ENCODE results near the gene MYH9. TPM values are rescaled to one million over a fixed set of nuclear protein-coding genes. Genes with fewer than 3 reads are reported as not detected.
A peak's percentile ranks its signal among the peaks of the same experiment; 100 is the strongest.

MYH9 gene
- total RNA-seq (100 to 1,000 TPM; 901 to 925 TPM), total RNA-seq (996 to 3,220 (median 1,806) reads per million in 172 experiments)
- 535 TPM for polyA plus RNA-seq (2013, experiment 1 of 2)
- polyA plus RNA-seq (2013, experiment 2 of 2), result 504 TPM

DNA sequence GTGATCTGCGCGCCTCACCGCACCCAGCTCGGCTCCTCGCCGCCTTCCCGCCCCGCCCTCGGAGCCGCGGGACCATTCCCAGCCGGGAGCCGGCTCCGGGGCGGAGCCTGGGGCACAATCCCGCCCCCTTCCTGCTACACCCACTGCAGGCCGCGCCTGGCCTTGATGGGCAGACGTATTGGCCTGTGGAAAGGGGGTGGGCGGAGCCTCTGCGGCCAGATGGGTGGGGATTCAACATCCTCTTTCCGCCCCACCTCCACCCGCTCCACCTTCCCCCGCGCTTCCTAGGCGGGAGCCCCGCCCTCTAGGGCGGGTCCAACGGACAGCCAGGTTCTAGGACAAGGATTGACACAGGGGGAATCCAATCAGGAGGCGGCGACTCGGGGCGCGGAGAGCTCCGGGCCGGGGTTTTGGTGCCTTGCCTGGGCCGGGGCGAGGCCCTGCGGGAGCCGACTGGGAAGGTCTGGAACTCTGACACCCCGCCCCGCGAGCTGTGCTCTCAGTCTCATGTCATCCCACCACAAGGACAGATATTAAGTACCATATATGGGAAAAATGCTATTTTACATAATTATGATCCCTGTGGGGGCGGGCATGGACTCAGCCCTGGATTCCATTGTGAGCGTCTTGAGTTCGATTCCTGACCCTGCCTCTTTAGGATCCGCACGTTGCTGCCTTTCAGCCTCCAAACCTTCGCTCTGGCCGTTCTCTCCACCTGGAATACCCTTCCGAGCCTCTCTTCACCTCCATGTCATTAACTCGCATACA, at the start of gene MYH9:
MYH9 (minus strand) TSS at position 9 of the 768 bp plus-strand sequence. CDS start 38,731 bp downstream, outside the sequence.
- H3K27ac ChIP-seq (ENCODE audit: low read depth in 1 of 2, low read length in 2 of 2), result peak within 1 kb of the TSS; percentile 78 to 91
- no peaks in the 10 kb centered on the region for H3K27me3 Mint-ChIP-seq
- H3K4me3 Mint-ChIP-seq, result peak within 1 kb of the TSS; percentile 96
- H3K27ac Mint-ChIP-seq, result peak within 1 kb of the TSS; percentile 93
- CTCF ChIA-PET, result interaction anchor here (1.3 to 2.0 kb wide), 6 partner anchors 10 to 87 kb away, joined by 3 to 9 read pairs (median 4); no protein-coding TSS in a partner anchor
- peaks cover 34% of the 10 kb centered on the region for H3K4me1 ChIP-seq (ENCODE audit: insufficient read depth, low read length)
- intact Hi-C loops (cut with DNase I, micrococcal nuclease), result loop anchor here (1.0 to 5.0 kb wide), 5 partner anchors 17 to 84 kb away; no protein-coding TSS in a partner anchor
- H3K4me3 ChIP-seq (ENCODE audit: low read length), result peak within 1 kb of the TSS; percentile 98
- peak; percentile 96 to 100 (median 98) for DNase-seq
- H3K36me3 Mint-ChIP-seq (ENCODE audit: low read depth), result peaks cover 44% of the 10 kb centered on the region
- H3K9me3 ChIP-seq (ENCODE audit: control insufficient read depth in 1 of 2, insufficient read depth in 1 of 2, low read length in 2 of 2), result no peaks in the 10 kb centered on the region
- H3K27me3 ChIP-seq (ENCODE audit: control insufficient read depth in 1 of 2, insufficient read depth in 2 of 2, low read length in 2 of 2), result no peaks in the 10 kb centered on the region
- POLR2A ChIA-PET, result interaction anchor here (0.7 to 44.0 kb wide), 13 partner anchors 17 to 94 kb away, joined by 3 to 1847 read pairs (median 7); partner anchors contain the start of gene TXN2
- TF ChIP-seq, protein P1, sequence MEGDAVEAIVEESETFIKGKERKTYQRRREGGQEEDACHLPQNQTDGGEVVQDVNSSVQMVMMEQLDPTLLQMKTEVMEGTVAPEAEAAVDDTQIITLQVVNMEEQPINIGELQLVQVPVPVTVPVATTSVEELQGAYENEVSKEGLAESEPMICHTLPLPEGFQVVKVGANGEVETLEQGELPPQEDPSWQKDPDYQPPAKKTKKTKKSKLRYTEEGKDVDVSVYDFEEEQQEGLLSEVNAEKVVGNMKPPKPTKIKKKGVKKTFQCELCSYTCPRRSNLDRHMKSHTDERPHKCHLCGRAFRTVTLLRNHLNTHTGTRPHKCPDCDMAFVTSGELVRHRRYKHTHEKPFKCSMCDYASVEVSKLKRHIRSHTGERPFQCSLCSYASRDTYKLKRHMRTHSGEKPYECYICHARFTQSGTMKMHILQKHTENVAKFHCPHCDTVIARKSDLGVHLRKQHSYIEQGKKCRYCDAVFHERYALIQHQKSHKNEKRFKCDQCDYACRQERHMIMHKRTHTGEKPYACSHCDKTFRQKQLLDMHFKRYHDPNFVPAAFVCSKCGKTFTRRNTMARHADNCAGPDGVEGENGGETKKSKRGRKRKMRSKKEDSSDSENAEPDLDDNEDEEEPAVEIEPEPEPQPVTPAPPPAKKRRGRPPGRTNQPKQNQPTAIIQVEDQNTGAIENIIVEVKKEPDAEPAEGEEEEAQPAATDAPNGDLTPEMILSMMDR (IDR thresholded peaks at IDR 0.05), result no peak
- peaks cover 7% of the 10 kb centered on the region for H3K36me3 ChIP-seq (ENCODE audit: insufficient read depth, low read length)
- ATAC-seq (ENCODE audit: poor library complexity), result peak; percentile 73
- no peaks in the 10 kb centered on the region for H3K9me3 Mint-ChIP-seq
- H3K4me1 Mint-ChIP-seq (ENCODE audit: low read depth), result peaks cover 47% of the 10 kb centered on the region

DNA sequence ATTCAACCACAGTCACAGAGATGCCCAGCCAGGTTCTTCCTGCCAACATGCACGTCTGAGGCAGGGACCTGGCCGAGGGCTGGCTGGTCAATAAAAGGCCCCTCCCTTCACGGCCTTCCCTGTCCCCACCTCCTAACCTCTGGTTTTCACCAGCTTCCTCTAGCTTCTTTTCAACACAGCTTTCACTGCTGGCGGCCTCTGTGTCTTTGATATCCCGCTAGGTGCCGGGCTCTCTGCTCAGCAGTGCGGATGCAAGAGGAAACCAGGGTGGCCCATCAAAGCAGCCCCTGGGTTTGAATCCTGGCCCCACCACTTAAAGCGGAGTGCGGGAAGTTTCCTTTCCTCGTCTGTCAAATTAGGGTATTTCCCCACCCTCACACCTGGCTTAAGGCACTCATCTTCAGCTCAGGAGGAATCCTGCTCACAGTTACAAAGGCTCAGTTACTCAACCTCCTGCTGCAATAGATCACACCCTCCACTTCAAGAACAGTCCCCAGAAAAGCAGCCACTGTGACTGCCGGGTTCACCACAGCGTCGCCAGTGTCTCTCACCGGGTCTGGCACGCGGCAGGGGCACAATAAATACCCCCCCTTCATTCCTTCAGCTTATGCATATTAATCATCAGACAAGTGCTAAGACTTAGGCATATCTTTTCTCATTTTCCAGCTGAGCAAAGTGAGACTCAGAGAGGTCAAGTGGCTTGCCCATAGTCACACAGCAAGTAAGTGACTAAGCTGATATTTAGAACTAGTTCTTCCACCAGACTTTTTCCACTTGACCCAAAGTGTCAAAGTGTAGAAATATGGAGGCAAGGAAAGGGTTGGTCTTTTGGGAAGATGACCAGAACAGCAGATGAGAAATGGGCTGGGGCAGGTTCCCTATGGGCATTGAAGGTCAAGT, 48.0 kb upstream of the MYH9 start:
- TF ChIP-seq, protein P1 (IDR thresholded peaks at IDR 0.05), result no peak
- Mint-ChIP-seq H3K4me1 (ENCODE audit: low read depth) (peaks cover 36% of the 10 kb centered on the region), H3K27ac (peak overlapping the region; percentile 96), H3K36me3 (ENCODE audit: low read depth) (no peaks in the 10 kb centered on the region), H3K9me3 (no peaks in the 10 kb centered on the region), H3K4me3 (peak overlapping the region; percentile 72), H3K27me3 (no peaks in the 10 kb centered on the region)
- Histone ChIP-seq H3K27me3 (ENCODE audit: control insufficient read depth in 1 of 2, insufficient read depth in 2 of 2, low read length in 2 of 2) (no peaks in the 10 kb centered on the region), H3K27ac (ENCODE audit: low read depth in 1 of 2, low read length in 2 of 2) (peak overlapping the region; percentile 48 to 65), H3K4me3 (ENCODE audit: low read length) (no peak overlapping the region), H3K9me3 (ENCODE audit: control insufficient read depth in 1 of 2, insufficient read depth in 1 of 2, low read length in 2 of 2) (no peaks in the 10 kb centered on the region), H3K36me3 (ENCODE audit: insufficient read depth, low read length) (no peaks in the 10 kb centered on the region), H3K4me1 (ENCODE audit: insufficient read depth, low read length) (peaks cover 30% of the 10 kb centered on the region)
- DNase-seq (peak; percentile 39 to 95 (median 58)), ATAC-seq (ENCODE audit: poor library complexity) (peak; percentile 93)
- intact Hi-C loops (cut with DNase I, micrococcal nuclease), result loop anchor here in 1 of 2 experiments (1.0 to 5.0 kb wide), 3 partner anchors 16 to 48 kb away; partner anchors contain the start of gene MYH9
- ChIA-PET CTCF (interaction anchor here (0.6 to 2.0 kb wide), 28 partner anchors 10 to 1748 kb away, joined by 3 to 18 read pairs (median 4); partner anchors contain the start of gene MYH9), POLR2A (interaction anchor here (0.6 to 2.4 kb wide), 19 partner anchors 10 to 413 kb away, joined by 3 to 11 read pairs (median 4); partner anchors contain the start of genes MYH9 and TXN2)
